Ishikawa (cell line): Measurements from ENCODE around the gene CA7.
A peak's percentile ranks its signal among the peaks of the same experiment; 100 is the strongest.

Experiments
- CEBPB ChIP-seq: IDR thresholded peaks from 2 replicates; pipeline ENCODE4 v1.6.1; 2012
- CREB1 ChIP-seq: IDR thresholded peaks from 2 replicates; pipeline ENCODE4 v1.6.1; 2012; ENCODE audit warnings: low read depth
- EGR1 ChIP-seq: IDR thresholded peaks from 2 replicates; pipeline ENCODE4 v1.6.1; 2012
- EP300 ChIP-seq: IDR thresholded peaks from 2 replicates; pipeline ENCODE4 v1.6.1; 2012; ENCODE audit warnings: borderline replicate concordance
- FOXM1 ChIP-seq: IDR thresholded peaks from 2 replicates; pipeline ENCODE4 v1.6.1; 2012; ENCODE audit warnings: low read depth, borderline replicate concordance
- MAX ChIP-seq: IDR thresholded peaks from 2 replicates; pipeline ENCODE4 v1.6.1; 2012
- NFIC ChIP-seq: IDR thresholded peaks from 2 replicates; pipeline ENCODE4 v1.6.1; 2012
- RAD21 ChIP-seq: IDR thresholded peaks from 2 replicates; pipeline ENCODE4 v1.6.1; 2012; ENCODE audit warnings: low read depth
- REST ChIP-seq: IDR thresholded peaks from 2 replicates; pipeline ENCODE4 v1.6.1; 2012; ENCODE audit warnings: low read depth, mild to moderate bottlenecking
- TAF1 ChIP-seq: IDR thresholded peaks from 2 replicates; pipeline ENCODE4 v1.6.1; 2012; ENCODE audit warnings: low read depth, mild to moderate bottlenecking
- TCF12 ChIP-seq: IDR thresholded peaks from 2 replicates; pipeline ENCODE4 v1.6.1; 2012; ENCODE audit warnings: low read depth
- TEAD4 ChIP-seq: IDR thresholded peaks from 2 replicates; pipeline ENCODE4 v1.6.1; 2012
- USF1 ChIP-seq: IDR thresholded peaks from 2 replicates; pipeline ENCODE4 v1.6.1; 2012
- YY1 ChIP-seq: IDR thresholded peaks from 2 replicates; pipeline ENCODE4 v1.6.1; 2012; ENCODE audit warnings: low read depth
- ZBTB7A ChIP-seq: IDR thresholded peaks from 2 replicates; pipeline ENCODE4 v1.6.1; 2012; ENCODE audit warnings: low read depth

CA7 gene

GRCh38 chr16:66844342-66845079 lies at the start of gene CA7:
TSS of gene CA7 (plus strand) at chr16:66844414. CDS start at chr16:66844488, 74 bp downstream.
- TF ChIP-seq EGR1 (no peak), TEAD4 (no peak), USF1 (no peak), TAF1 (0 out of 2 replicates have a peak, but pooled peaks have one; percentile 3), TCF12 (no peak), YY1 (no peak), EP300 (no peak), NFIC (no peak), FOXM1 (no peak), RAD21 (no peak), ZBTB7A (peak; percentile 56; the same call in 1 of the 2 replicates)

- TF ChIP-seq REST (no peak), RAD21 (no peak), TEAD4 (no peak), EP300 (no peak), CREB1 (no peak)
These were observed 46.1 kb upstream of the CA7 start for GRCh38 chr16:66798161-66798560.

GRCh38 chr16:66800856-66801255 lies 43.4 kb upstream of the CA7 start:
- TF ChIP-seq REST (no peak), EP300 (no peak), NFIC (no peak), FOXM1 (no peak), YY1 (no peak), CEBPB (no peak), EGR1 (no peak), RAD21 (no peak)

GRCh38 chr16:66801320-66802105 lies 42.7 kb upstream of the CA7 start, which contains the start of gene TERB1:
TSS of gene TERB1 (minus strand) at chr16:66801584. CDS start at chr16:66796798, 4,786 bp downstream.
- no peak for TF ChIP-seq REST
- TF ChIP-seq FOXM1, result no peak
- TF ChIP-seq YY1, result no peak
- no peak for TF ChIP-seq EGR1
- TF ChIP-seq EP300, result no peak
- no peak for TF ChIP-seq TAF1
- TF ChIP-seq NFIC, result no peak
- no peak for TF ChIP-seq CREB1
- TF ChIP-seq RAD21, result no peak
- TF ChIP-seq CEBPB, result no peak
- TF ChIP-seq USF1, result no peak
- no peak for TF ChIP-seq MAX
- no peak for TF ChIP-seq TEAD4
- no peak for TF ChIP-seq TCF12
- no peak for TF ChIP-seq ZBTB7A
